GM18858 (cell line): ENCODE measurements around the gene DHH.
"Not testable (repeated sequence)": the region's sequence is repeated elsewhere in the genome, so short reads cannot be mapped to it uniquely, and the experiment has no call there.

Experiments
- ATAC-seq: cut with Tn5 transposase; IDR thresholded peaks from one replicate; pipeline ENCODE4 v1.9.1; 2021; ENCODE audit not compliant: unreplicated experiment

DHH gene

DNA sequence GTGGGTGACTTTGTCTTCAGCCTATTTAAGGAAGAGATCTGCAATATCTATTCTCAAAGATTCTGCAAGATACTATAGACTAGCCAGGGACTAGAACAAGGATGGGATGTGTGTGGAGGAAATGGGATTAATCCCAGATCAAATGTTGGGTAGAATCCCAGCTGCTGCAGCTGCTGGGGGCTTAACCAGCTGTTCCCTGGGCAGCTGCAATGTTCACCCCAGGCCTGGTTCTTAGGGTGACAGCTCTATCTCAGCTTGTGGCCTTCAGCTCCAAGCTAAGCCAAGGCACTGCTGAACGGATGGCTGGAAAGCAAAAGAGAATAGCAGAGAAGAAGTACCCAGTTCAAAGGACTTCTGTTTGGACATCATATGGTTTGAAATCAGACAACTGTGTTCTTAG lies 14.8 kb downstream of the DHH start:
- no peak for ATAC-seq

- no peak for ATAC-seq
Measured at GRCh38 chr12:49070971-49071370, 23.6 kb downstream of the DHH start.

GRCh38 chr12:49069507-49070346 lies 24.9 kb downstream of the DHH start, which contains the start of gene RHEBL1:
TSS of gene RHEBL1 (minus strand) at chr12:49069979. CDS start at chr12:49069785, 194 bp downstream.
- peak; percentile 91 for ATAC-seq

GRCh38 chr12:49068879-49069506 lies 25.6 kb downstream of the DHH start:
- no peak for ATAC-seq

DNA sequence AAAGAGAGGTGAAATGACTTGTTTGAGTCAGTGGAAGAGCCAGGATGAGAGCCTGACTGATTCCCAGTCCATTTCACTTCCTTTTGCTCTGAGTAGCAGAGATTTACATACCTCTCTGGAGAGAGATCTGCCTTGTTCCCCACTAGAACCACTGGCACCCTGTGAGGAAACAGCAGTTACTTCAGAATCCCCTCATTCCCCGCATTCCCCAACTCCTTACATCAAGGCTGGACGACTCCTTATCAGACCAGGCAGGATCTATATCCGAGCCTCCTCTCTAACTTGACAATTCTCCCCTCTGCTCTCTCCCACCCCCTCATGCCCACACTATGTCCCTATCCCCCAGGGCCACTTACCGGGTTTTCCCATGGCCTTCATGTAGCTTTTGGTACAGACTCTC lies 28.5 kb downstream of the DHH start:
- ATAC-seq = no peak

GRCh38 chr12:49064767-49065152 lies 29.8 kb downstream of the DHH start:
- ATAC-seq = no peak

GRCh38 chr12:49061916-49062315 lies 32.7 kb downstream of the DHH start:
- ATAC-seq = not testable (repeated sequence)

DNA sequence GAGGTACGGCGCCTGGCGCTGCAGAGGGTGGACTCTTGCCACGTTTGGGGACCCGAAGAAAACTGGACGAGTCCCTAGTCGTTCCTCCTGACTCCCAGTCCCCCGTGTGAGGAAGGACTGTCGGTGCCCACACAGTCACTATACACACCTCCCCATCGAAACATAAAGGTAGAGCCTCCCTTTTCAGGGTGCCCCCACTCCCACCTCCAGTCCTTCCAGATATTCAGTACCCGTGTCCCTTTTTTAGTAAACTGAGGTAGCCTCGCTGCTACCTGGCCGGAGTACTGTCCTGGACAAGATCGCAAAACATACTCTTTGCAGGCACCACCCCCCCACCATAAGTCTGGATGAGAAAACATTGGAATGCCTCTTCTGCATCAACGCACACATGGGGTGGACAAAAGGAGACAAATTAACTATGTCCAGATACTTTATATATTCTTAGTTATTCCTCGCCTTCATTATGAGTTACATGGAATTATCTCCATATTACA lies 33.4 kb downstream of the DHH start:
- ATAC-seq = no peak

DNA sequence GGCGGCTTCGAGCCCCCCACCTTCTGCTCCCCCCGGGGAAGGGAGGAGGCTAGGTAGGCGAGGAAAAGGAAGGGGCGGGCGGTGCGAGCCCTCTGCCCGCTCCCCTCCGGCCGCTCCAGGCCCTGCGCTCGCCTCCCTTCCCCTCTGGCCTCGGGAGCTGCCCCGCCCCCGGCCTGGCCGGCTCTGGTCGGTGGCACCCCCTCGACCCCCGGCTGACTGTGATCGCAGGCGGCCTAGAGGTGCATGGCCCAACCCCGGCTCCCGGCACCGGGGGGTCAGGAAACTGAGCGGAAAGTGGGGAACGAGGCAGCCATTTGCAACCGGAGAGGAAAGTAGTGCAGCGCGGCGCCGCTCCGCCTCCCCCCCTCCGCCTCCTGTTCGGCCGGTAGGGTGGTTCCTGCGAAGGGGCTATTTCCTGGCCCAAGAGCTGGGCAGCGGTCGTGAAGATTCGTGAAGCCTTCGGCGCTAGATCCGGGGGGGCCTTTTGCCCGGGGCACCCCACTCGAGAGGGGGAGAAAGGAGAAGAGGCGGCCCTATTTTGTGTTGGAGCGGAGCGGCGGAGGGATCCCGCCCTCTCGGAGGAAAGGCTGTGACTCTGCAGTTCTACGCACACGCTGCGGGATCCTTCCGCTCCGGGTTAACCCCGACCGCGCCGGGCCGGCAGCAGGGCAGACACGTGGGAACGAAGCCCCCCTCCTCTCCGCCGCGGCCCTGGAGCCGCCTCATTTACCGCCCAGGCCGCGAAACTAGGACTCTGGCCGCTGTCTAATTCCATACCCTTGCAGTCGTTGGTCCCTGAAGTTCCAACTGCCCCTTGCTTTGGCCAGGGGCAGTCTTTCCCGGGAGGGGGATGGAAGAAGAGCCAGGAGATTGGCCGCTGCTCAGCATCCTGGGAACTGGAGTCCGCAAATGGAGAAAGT lies 34.1 kb downstream of the DHH start, which contains the start of gene KMT2D:
Gene KMT2D (minus strand): TSS at position 558 of the 920 bp plus-strand sequence. CDS start 5,470 bp downstream, outside the sequence.
- no peak for ATAC-seq

DNA sequence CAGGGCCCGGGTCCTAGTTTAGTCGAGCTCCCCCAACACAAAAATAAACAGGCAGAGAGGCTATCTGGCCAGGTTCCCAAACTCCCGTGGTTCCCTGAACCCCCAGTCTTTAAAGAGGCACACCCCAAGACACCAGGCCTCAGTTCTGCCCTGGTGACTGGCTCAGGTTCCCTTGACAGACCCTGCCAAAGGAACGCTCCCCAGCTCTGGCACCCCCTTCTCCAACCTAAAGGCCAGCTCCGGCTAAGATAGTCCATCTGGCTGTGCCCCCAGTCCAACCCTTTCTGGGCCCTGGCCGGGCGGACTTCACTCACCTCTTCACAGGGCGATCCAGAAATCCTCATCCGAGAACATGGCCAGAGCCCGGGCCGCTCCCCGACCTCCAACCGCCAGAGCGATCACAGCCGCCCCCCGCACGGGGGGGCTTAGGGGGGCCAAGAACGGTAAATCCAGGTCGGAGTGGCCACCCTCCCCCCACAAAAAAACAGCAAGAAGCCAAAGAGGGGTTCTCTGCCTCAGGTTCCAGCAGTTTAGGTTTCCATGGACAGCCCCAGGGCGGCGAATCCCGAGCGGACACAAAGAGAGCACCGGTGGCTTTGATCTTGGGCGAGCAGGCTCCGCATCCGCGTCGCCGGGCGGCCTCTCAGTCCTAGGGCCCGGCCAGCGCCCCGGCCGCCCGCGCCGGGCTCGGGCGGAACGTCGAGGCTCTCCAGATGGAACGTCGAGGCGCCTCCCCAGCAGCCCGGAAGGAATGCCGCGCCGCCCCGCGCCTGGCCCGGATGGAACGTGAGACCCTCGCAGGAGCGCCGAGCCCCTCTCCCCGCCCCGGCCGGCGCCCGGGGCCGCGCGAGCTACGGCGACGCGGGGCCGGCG lies 35.1 kb downstream of the DHH start:
- no peak for ATAC-seq

DNA sequence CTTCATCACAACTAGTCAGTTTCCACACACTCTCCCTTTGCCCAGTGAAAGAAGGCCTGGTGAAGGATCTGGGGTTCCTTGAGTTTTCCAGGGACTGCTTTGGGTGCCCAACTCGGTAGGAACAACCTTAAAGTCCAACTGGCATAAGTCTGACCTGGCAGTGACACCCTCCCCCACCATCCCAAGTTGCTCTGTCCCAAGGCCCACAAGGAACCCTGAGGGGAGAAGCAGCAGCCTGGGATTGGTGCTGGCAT lies 35.6 kb downstream of the DHH start:
- ATAC-seq = no peak

- no peak for ATAC-seq
Measured at GRCh38 chr12:49058366-49059044, 36.1 kb downstream of the DHH start.

- no peak for ATAC-seq
Measured at GRCh38 chr12:49057888-49058287, 36.7 kb downstream of the DHH start.

- peak; percentile 70 for ATAC-seq
Measured at GRCh38 chr12:49055978-49056754, 38.4 kb downstream of the DHH start.

GRCh38 chr12:49055092-49055491 lies 39.5 kb downstream of the DHH start:
- no peak for ATAC-seq

- ATAC-seq = no peak
Measured at GRCh38 chr12:49054524-49054923, 40.1 kb downstream of the DHH start.

DNA sequence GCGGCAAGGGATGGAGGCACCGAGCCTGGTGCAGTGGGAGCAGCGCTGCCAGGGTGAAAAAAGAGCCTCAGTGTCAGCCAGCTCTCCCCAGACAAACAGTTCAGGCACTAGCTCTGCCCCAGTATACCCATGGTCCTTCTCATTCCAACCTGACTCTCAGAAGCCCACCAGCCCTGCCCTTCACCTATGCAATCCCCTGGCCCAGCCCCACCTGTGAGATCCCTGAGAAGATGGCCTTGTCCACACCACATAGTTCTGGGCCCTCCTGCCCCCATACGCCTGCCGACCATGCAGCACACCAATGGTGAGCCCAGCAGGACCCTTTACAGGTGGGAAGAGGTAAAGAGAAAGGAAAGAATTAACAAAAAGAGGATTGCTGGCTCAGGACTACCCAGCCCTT lies 40.5 kb downstream of the DHH start:
- ATAC-seq = no peak

- ATAC-seq = no peak
Measured at GRCh38 chr12:49052451-49053208, 42.0 kb downstream of the DHH start.
